PC-9 (cell line): ENCODE results near the gene NFIA. TPM values are rescaled to one million over a fixed set of nuclear protein-coding genes. Genes with fewer than 3 reads are reported as not detected.

Experiments
- BruUV-seq: library from RNA; stranded (reverse); fragments of 400-500 nt; replicated peaks from 2 replicates; lab custom pipeline; 2021; lab: Mats Ljungman, UMichigan
- CTCF ChIA-PET: fragments of 300-600 bp; sonication (Branson Sonifier 250); formaldehyde crosslinking; loops from one replicate; lab custom pipeline; 2022; ENCODE audit warnings: antibody characterized with exemption; lab: Charles Lee
- POLR2A ChIA-PET: fragments of 300-600 bp; sonication (Branson Sonifier 250); formaldehyde crosslinking; loops from one replicate; lab custom pipeline; 2022; ENCODE audit warnings: antibody characterized with exemption; ENCODE audit not compliant: unreplicated experiment; lab: Charles Lee
- DNase-seq, 2 experiments: peaks; one replicate each; pipeline versions ENCODE4 v3.0.0 to v3.0.0-alpha.2; 2015 to 2022; ENCODE audit warnings: mixed read lengths in 1 of 2
- H2AFZ ChIP-seq: fragments of 200-600 bp; sonication (generic); 2 replicates; pipeline ENCODE4 v1.8.1; 2017; ENCODE audit warnings: antibody characterized with exemption
- H3F3A ChIP-seq: fragments of 200-600 bp; sonication (generic); 2 replicates; pipeline ENCODE4 v1.8.1; 2017; ENCODE audit warnings: antibody characterized with exemption, mild to moderate bottlenecking, low read depth; ENCODE audit not compliant: insufficient read depth
- H3K27ac ChIP-seq: fragments of 200-600 bp; sonication (generic); 2 replicates; pipeline ENCODE4 v1.6.1; 2016; ENCODE audit warnings: mixed run types
- H3K27me3 ChIP-seq: fragments of 200-600 bp; sonication (generic); 2 replicates; pipeline ENCODE4 v1.6.1; 2016; ENCODE audit warnings: low read depth, mixed run types; ENCODE audit not compliant: insufficient read depth
- H3K36me3 ChIP-seq: fragments of 200-600 bp; sonication (generic); 2 replicates; pipeline ENCODE4 v1.6.1; 2016; ENCODE audit warnings: low read depth, mixed run types
- H3K4me1 ChIP-seq: fragments of 200-600 bp; sonication (generic); replicated peaks from 2 replicates; pipeline ENCODE4 v1.6.1; 2016; ENCODE audit warnings: mixed run types; ENCODE audit not compliant: insufficient read depth
- H3K4me2 ChIP-seq: fragments of 200-600 bp; sonication (generic); 2 replicates; pipeline ENCODE4 v1.6.1; 2017; ENCODE audit warnings: mixed run types
- H3K4me3 ChIP-seq: fragments of 200-600 bp; sonication (generic); 2 replicates; pipeline ENCODE4 v1.6.1; 2016; ENCODE audit warnings: mixed run types
- H3K79me2 ChIP-seq: fragments of 200-600 bp; sonication (generic); 2 replicates; pipeline ENCODE4 v1.6.1; 2017; ENCODE audit warnings: low read depth, mixed run types
- H3K9me2 ChIP-seq: fragments of 200-600 bp; sonication (generic); 2 replicates; pipeline ENCODE4 v1.8.1; 2017; ENCODE audit warnings: mild to moderate bottlenecking; ENCODE audit not compliant: insufficient read depth
- H3K9me3 ChIP-seq: fragments of 200-600 bp; sonication (generic); 2 replicates; pipeline ENCODE4 v1.8.1; 2016; ENCODE audit warnings: low read depth; ENCODE audit not compliant: insufficient read depth
- H4K20me1 ChIP-seq: fragments of 200-600 bp; sonication (generic); 2 replicates; pipeline ENCODE4 v1.8.1; 2017; ENCODE audit not compliant: insufficient read depth
- EZH2 ChIP-seq: fragments of 200-600 bp; sonication (generic); IDR thresholded peaks from 2 replicates; pipeline ENCODE4 v1.8.0; 2017; ENCODE audit warnings: antibody characterized with exemption, low read depth
- intact Hi-C: fragments of 100-400 bp; cut with micrococcal nuclease; formaldehyde crosslinking; loops from one replicate; pipeline ENCODE4 v1.10.0; 2022; ENCODE audit not compliant: unreplicated experiment
- total RNA-seq: library from RNA; stranded (reverse); gene quantifications from 2 replicates; pipeline ENCODE4 v1.2.3, GENCODE V29; 2021
- TF ChIP-seq, protein P1 (sequence below): fragments of 200-600 bp; sonication (generic); conservative IDR thresholded peaks from 2 replicates; pipeline ENCODE4 v1.6.1; 2017; ENCODE audit warnings: mixed run types, antibody characterized with exemption, mild to moderate bottlenecking, moderate library complexity

The NFIA gene
- total RNA-seq, 1 experiment from 2014 or later: 26.7 TPM

DNA sequence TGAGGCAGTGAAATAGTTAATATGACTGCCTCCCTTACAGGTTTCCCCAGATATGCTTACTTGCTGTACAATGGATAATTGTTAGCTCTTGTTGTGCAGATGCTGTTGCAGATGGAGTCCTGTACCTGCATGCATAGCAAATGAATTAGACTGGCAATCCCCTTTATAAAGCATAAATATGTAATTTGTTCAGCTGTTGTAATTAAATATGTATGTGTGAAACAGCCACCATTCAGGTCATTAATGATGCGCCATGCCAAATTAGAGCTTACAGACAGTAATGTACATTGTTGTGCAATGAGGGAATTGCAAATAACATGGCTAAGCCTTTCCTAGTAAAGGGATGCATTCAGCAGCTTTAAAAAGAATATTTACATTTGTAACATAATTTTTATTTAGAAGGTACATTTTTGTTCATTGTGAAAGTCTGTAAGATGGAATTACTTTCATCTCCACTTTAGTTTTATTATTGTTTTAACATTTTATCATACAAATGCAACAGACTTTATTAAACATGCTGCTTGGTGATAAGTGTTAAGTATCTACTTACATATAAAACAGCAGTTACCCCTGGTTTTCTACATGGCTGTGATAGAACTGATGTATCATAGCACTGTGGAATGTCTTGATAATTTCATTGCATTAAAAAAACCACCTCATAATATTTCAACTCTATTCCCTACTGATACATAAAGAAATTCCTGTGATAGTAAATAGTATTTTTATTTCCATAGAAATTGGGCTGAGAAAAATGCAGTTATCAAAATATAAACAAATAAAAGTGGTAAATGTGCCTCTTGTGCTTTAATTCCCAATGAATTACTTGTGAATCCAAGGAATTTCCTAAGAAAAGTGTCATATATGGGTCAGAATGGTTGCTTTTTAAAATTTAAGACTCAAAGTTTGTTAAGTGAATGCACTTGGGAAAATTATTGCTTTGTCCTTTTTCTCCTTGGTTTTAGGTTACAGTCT lies 99.0 kb downstream of the NFIA start:
- no TSS peak for BruUV-seq
- no peak overlapping the region for H3K4me2 ChIP-seq

DNA sequence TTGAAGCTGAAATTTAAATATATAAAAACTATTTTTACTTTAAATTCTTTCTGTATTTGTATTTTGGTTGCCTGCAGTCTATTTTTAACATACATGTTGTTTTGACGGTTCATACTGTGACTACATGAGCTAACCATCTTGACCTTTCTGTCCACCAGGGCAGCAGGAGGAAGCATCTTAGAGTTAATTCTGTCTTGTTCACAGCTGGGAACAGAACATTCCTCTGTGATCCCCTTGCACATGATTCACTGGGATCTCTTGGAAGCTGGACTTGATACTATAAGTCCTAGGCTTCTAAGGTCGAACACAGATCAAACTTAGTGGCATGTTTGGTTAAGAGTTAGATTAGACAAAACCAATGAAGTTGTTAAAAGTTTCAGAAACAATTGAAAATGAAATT lies 99.7 kb downstream of the NFIA start:
- intact Hi-C loops: loop anchor here (5.0 kb wide), 2 partner anchors 105 to 155 kb away; no protein-coding TSS in a partner anchor
- Histone ChIP-seq H3K36me3 (no peaks in the 10 kb centered on the region), H2AFZ (no peak overlapping the region), H3K9me3 (no peaks in the 10 kb centered on the region), H3K4me2 (no peak overlapping the region), H3K4me1 (peaks cover 12% of the 10 kb centered on the region), H3F3A (peaks cover 3% of the 10 kb centered on the region; the same call in 1 of the 2 replicates), H4K20me1 (no peaks in the 10 kb centered on the region), H3K4me3 (no peak overlapping the region), H3K27me3 (no peaks in the 10 kb centered on the region), H3K79me2 (0 out of 2 replicates have a peak, but pooled peaks cover 3% of the 10 kb centered on the region), H3K27ac (no peak overlapping the region), H3K9me2 (no peaks in the 10 kb centered on the region)
- TF ChIP-seq, protein P1, sequence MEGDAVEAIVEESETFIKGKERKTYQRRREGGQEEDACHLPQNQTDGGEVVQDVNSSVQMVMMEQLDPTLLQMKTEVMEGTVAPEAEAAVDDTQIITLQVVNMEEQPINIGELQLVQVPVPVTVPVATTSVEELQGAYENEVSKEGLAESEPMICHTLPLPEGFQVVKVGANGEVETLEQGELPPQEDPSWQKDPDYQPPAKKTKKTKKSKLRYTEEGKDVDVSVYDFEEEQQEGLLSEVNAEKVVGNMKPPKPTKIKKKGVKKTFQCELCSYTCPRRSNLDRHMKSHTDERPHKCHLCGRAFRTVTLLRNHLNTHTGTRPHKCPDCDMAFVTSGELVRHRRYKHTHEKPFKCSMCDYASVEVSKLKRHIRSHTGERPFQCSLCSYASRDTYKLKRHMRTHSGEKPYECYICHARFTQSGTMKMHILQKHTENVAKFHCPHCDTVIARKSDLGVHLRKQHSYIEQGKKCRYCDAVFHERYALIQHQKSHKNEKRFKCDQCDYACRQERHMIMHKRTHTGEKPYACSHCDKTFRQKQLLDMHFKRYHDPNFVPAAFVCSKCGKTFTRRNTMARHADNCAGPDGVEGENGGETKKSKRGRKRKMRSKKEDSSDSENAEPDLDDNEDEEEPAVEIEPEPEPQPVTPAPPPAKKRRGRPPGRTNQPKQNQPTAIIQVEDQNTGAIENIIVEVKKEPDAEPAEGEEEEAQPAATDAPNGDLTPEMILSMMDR: no peak
- TF ChIP-seq EZH2: no peak
- ChIA-PET POLR2A (interaction anchor here (0.7 kb wide), 1 partner anchor 132 kb away, joined by 6 read pairs; no protein-coding TSS in a partner anchor), CTCF (interaction anchor here (0.6 kb wide), 1 partner anchor 100 kb away, joined by 11 read pairs; no protein-coding TSS in a partner anchor)
- BruUV-seq: no TSS peak
- no peak for DNase-seq

More for the DNA sequence above, 99.0 kb downstream of the NFIA start:
- Histone ChIP-seq H3K9me3 (no peaks in the 10 kb centered on the region), H3K9me2 (no peaks in the 10 kb centered on the region), H2AFZ (no peak overlapping the region), H3K36me3 (no peaks in the 10 kb centered on the region), H3K27ac (no peak overlapping the region), H4K20me1 (no peaks in the 10 kb centered on the region), H3K4me1 (peaks cover 12% of the 10 kb centered on the region), H3K79me2 (0 out of 2 replicates have a peak, but pooled peaks cover 3% of the 10 kb centered on the region), H3K4me3 (no peak overlapping the region), H3F3A (peaks cover 3% of the 10 kb centered on the region; the same call in 1 of the 2 replicates), H3K27me3 (no peaks in the 10 kb centered on the region)
- ChIA-PET POLR2A (interaction anchor here (0.6 to 0.7 kb wide), 2 partner anchors 13 to 132 kb away, joined by 3 to 6 read pairs; no protein-coding TSS in a partner anchor), CTCF (interaction anchor here (0.6 kb wide), 2 partner anchors 18 to 100 kb away, joined by 4 to 11 read pairs; no protein-coding TSS in a partner anchor)
- TF ChIP-seq, protein P1: no peak
- no peak for TF ChIP-seq EZH2
- intact Hi-C loops: loop anchor here (5.0 kb wide), 2 partner anchors 104 to 156 kb away; no protein-coding TSS in a partner anchor
- no peak for DNase-seq

DNA sequence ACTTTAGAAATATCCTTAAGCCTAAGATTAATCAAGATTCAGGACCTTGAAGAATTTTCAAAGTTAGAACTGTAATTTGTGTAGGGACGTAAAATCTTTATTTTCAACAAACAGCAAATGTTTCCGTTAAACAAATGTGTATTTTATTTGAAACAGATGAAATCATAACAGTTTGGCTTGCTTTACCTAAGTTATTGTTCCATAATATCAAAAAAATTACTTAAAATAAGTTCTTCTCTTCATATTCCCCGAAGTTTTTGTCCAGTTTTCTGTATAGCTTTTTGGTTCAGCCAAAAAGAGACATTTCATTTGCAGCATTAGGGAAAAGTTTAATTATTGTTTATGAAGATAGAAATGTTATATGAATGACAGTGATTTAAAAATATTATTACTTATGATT lies 100.1 kb downstream of the NFIA start:
- no TSS peak for BruUV-seq
- no peak overlapping the region for H3K27ac ChIP-seq
- H3K9me3 ChIP-seq: no peaks in the 10 kb centered on the region
- CTCF ChIA-PET: no interaction called here
- intact Hi-C loops: loop anchor here (5.0 kb wide), 2 partner anchors 105 to 155 kb away; no protein-coding TSS in a partner anchor
- H3K9me2 ChIP-seq: no peaks in the 10 kb centered on the region
- H3K27me3 ChIP-seq: no peaks in the 10 kb centered on the region
- H3F3A ChIP-seq: peaks cover 3% of the 10 kb centered on the region; the same call in 1 of the 2 replicates
- no peak for DNase-seq
- H3K79me2 ChIP-seq: no peaks in the 10 kb centered on the region
- POLR2A ChIA-PET: interaction anchor here (0.7 kb wide), 1 partner anchor 18 kb away, joined by 4 read pairs; no protein-coding TSS in a partner anchor
- H4K20me1 ChIP-seq: no peaks in the 10 kb centered on the region
- peaks cover 12% of the 10 kb centered on the region for H3K4me1 ChIP-seq
- no peak overlapping the region for H3K4me2 ChIP-seq
- TF ChIP-seq EZH2: no peak
- TF ChIP-seq, protein P1: no peak
- H3K4me3 ChIP-seq: no peak overlapping the region
- H3K36me3 ChIP-seq: no peaks in the 10 kb centered on the region
- no peak overlapping the region for H2AFZ ChIP-seq
